Stomach (tissue), 4 donors: Measurements from ENCODE around the gene ZNF789.

Experiments used
- CTCF ChIP-seq, 7 experiments: fragments of 450-650 bp in 4 of 7; fragments of 200-600 bp in 3 of 7; sonication (generic) in 3 of 7; IDR thresholded peaks; one replicate each; pipeline ENCODE4 v1.5.1; 2016 to 2019; ENCODE audit warnings: antibody characterized with exemption in 7 of 7, control low read depth in 2 of 7, mild to moderate bottlenecking in 1 of 7
- EP300 ChIP-seq: sonication (generic); formaldehyde crosslinking; IDR thresholded peaks from one replicate; pipeline ENCODE4 v1.6.1; 2017; ENCODE audit warnings: antibody characterized with exemption
- POLR2A ChIP-seq, 4 donors: fragments of 450-650 bp; IDR thresholded peaks; one replicate each; pipeline ENCODE4 v1.6.1; 2016; ENCODE audit warnings: antibody characterized with exemption in 4 of 4, control low read depth in 2 of 4, mild to moderate bottlenecking in 1 of 4, moderate library complexity in 1 of 4
- POLR2AphosphoS5 ChIP-seq, 3 donors: sonication (generic); formaldehyde crosslinking; IDR thresholded peaks; one replicate each; pipeline ENCODE4 v1.6.1; 2016; ENCODE audit warnings: antibody characterized with exemption in 3 of 3

GRCh38 chr7:99468336-99468918 lies 4.3 kb upstream of the ZNF789 start:
- TF ChIP-seq CTCF (IDR thresholded peaks at IDR 0.05) (no peak), POLR2AphosphoS5 (IDR thresholded peaks at IDR 0.05) (no peak), EP300 (no peak), POLR2A (IDR thresholded peaks at IDR 0.05) (no peak)
